Urinary bladder (tissue), 4 donors: ENCODE data around the gene LGALSL. TPM values are rescaled to one million over a fixed set of nuclear protein-coding genes. Genes with fewer than 3 reads are reported as not detected.
"Not testable (repeated sequence)": the region's sequence is repeated elsewhere in the genome, so short reads cannot be mapped to it uniquely, and the experiment has no call there.

ENCODE experiments used
- DNase-seq: peaks from one replicate; pipeline ENCODE4 v3.0.0-alpha.2; 2015; ENCODE audit errors: extremely low spot score
- H3K27ac ChIP-seq: one replicate; pipeline ENCODE4 v1.5.1; 2013; ENCODE audit warnings: low read depth, mild to moderate bottlenecking, moderate library complexity
- H3K36me3 ChIP-seq: one replicate; pipeline ENCODE4 v1.6.1; 2013; ENCODE audit warnings: mild to moderate bottlenecking, moderate library complexity; ENCODE audit not compliant: insufficient read depth
- H3K4me1 ChIP-seq: one replicate; pipeline ENCODE4 v1.6.1; 2013; ENCODE audit warnings: mild to moderate bottlenecking, moderate library complexity; ENCODE audit not compliant: insufficient read depth
- H3K4me3 ChIP-seq: one replicate; pipeline ENCODE4 v1.5.1; 2013; ENCODE audit warnings: low read depth, low read length
- WGBS: extraction: QIAGEN DNeasy Blood & Tissue Kit; methylation state at CpG from one replicate; pipeline ENCODE4 v1.1.7; 2013; 5-methylcytosine and 5-hydroxymethylcytosine counted together
- polyA plus RNA-seq: library from polyadenylated mRNA; stranded (reverse); fragments of 200-250 nt; gene quantifications from one replicate; pipeline ENCODE4 v1.2.3, GENCODE V29; 2013
- total RNA-seq: library from RNA; depleted of rRNA; stranded (reverse); fragments of >200 nt; gene quantifications from one replicate; pipeline ENCODE4 v1.2.3, GENCODE V29; 2014
- donor health status: healthy with polysubstance abuse.
- donor health status: healthy.

LGALSL gene
- total and polyA plus RNA-seq, 2 donors: 4.7 to 20.6 TPM

GRCh38 chr2:64424416-64424987, 29.5 kb upstream of the LGALSL start:
- Histone ChIP-seq H3K27ac (no peak overlapping the region), H3K36me3 (no peaks in the 10 kb centered on the region), H3K4me1 (no peaks in the 10 kb centered on the region), H3K4me3 (no peak overlapping the region)
- no peak for DNase-seq
- 88% methylated on average over 3 of the region's 3 CpGs for WGBS

GRCh38 chr2:64426183-64426952, 27.6 kb upstream of the LGALSL start:
- WGBS: 68% methylated on average over 5 of the region's 5 CpGs
- Histone ChIP-seq H3K4me1 (no peaks in the 10 kb centered on the region), H3K36me3 (no peaks in the 10 kb centered on the region), H3K27ac (no peak overlapping the region), H3K4me3 (no peak overlapping the region)
- DNase-seq: no peak

- Histone ChIP-seq H3K4me3 (no peak overlapping the region), H3K36me3 (no peaks in the 10 kb centered on the region), H3K4me1 (no peaks in the 10 kb centered on the region), H3K27ac (no peak overlapping the region)
- 95% methylated on average over 4 of the region's 4 CpGs for WGBS
- no peak for DNase-seq
Observed at GRCh38 chr2:64434039-64434657, 19.8 kb upstream of the LGALSL start.

GRCh38 chr2:64437883-64438282, 16.1 kb upstream of the LGALSL start:
- 97% methylated on average over 3 of the region's 3 CpGs for WGBS
- H3K4me1 ChIP-seq: no peaks in the 10 kb centered on the region
- H3K27ac ChIP-seq: no peak overlapping the region
- H3K4me3 ChIP-seq: no peak overlapping the region
- no peaks in the 10 kb centered on the region for H3K36me3 ChIP-seq
- no peak for DNase-seq

- no peak for DNase-seq
- Histone ChIP-seq H3K36me3 (no peaks in the 10 kb centered on the region), H3K4me3 (no peak overlapping the region), H3K4me1 (no peaks in the 10 kb centered on the region), H3K27ac (no peak overlapping the region)
Observed at GRCh38 chr2:64439194-64439593, 14.8 kb upstream of the LGALSL start.

- Histone ChIP-seq H3K4me3 (no peak overlapping the region), H3K27ac (no peak overlapping the region), H3K4me1 (no peaks in the 10 kb centered on the region), H3K36me3 (no peaks in the 10 kb centered on the region)
- 28% methylated on average over 2 of the region's 2 CpGs for WGBS
- no peak for DNase-seq
Observed at GRCh38 chr2:64440843-64441242, 13.1 kb upstream of the LGALSL start.

- DNase-seq: no peak
- Histone ChIP-seq H3K36me3 (no peaks in the 10 kb centered on the region), H3K27ac (no peak overlapping the region), H3K4me3 (no peak overlapping the region), H3K4me1 (no peaks in the 10 kb centered on the region)
- WGBS: 92% methylated on average over 4 of the region's 4 CpGs
Observed at GRCh38 chr2:64442277-64442676, 11.7 kb upstream of the LGALSL start.

GRCh38 chr2:64442801-64443429, 11.0 kb upstream of the LGALSL start:
- no peaks in the 10 kb centered on the region for H3K4me1 ChIP-seq
- H3K36me3 ChIP-seq: no peaks in the 10 kb centered on the region
- WGBS: 64% methylated on average over 7 of the region's 7 CpGs
- no peak overlapping the region for H3K4me3 ChIP-seq
- H3K27ac ChIP-seq: no peak overlapping the region
- DNase-seq: no peak

- H3K4me3 ChIP-seq, H3K4me1 ChIP-seq, H3K27ac ChIP-seq, DNase-seq, H3K36me3 ChIP-seq: not testable (repeated sequence)
Observed at GRCh38 chr2:64445970-64446369, 8.0 kb upstream of the LGALSL start.

GRCh38 chr2:64447317-64448040, 6.5 kb upstream of the LGALSL start:
- H3K36me3 ChIP-seq: no peaks in the 10 kb centered on the region
- no peak overlapping the region for H3K27ac ChIP-seq
- no peaks in the 10 kb centered on the region for H3K4me1 ChIP-seq
- no peak for DNase-seq
- no peak overlapping the region for H3K4me3 ChIP-seq
- WGBS: 85% methylated on average over 2 of the region's 2 CpGs

- no peak overlapping the region for H3K27ac ChIP-seq
- H3K4me1 ChIP-seq: no peaks in the 10 kb centered on the region
- no peak for DNase-seq
- WGBS: 83% methylated on average over 7 of the region's 7 CpGs
- no peaks in the 10 kb centered on the region for H3K36me3 ChIP-seq
- no peak overlapping the region for H3K4me3 ChIP-seq
Observed at GRCh38 chr2:64448041-64448426, 5.9 kb upstream of the LGALSL start.

- DNase-seq: no peak
- Histone ChIP-seq H3K36me3 (no peaks in the 10 kb centered on the region), H3K4me3 (no peak overlapping the region), H3K27ac (no peak overlapping the region), H3K4me1 (no peaks in the 10 kb centered on the region)
- WGBS: 95% methylated on average over 2 of the region's 2 CpGs
Observed at GRCh38 chr2:64451051-64451450, 2.9 kb upstream of the LGALSL start.
